ENCODE results near the gene HRAS. TPM values are rescaled to one million over a fixed set of nuclear protein-coding genes. Genes with fewer than 3 reads are reported as not detected.

HRAS gene
- polyA plus RNA-seq, 3 donors = 10.1 to 32.9 (median 10.3) TPM

- H3K9ac ChIP-seq (ENCODE audit: insufficient read depth, low read length, poor library complexity, severe bottlenecking) = peak within 1 kb of the TSS; percentile 43
- H3K27ac ChIP-seq (ENCODE audit: low read depth in 1 of 2, low read length in 2 of 2) = no peak within 1 kb of the TSS
- H3K27me3 ChIP-seq (ENCODE audit: control insufficient read depth in 2 of 2, insufficient read depth in 2 of 2, low read length in 2 of 2) = peaks cover 0 to 27% of the 10 kb centered on the region in 2 donors
- peaks cover 8 to 11% of the 10 kb centered on the region in 2 donors for H3K36me3 Mint-ChIP-seq
- H4K20me1 ChIP-seq (ENCODE audit: insufficient read depth, low read length) = peaks cover 26% of the 10 kb centered on the region
- H3K4me1 Mint-ChIP-seq = peaks cover 11% of the 10 kb centered on the region
- H3K4me3 Mint-ChIP-seq = peak within 1 kb of the TSS; percentile 77 to 90
- H3K27me3 Mint-ChIP-seq (ENCODE audit: low read depth in 3 of 3) = peaks cover 15 to 39% (median 20%) of the 10 kb centered on the region in 3 donors
- peak within 1 kb of the TSS; percentile 79 for H2AFZ ChIP-seq (ENCODE audit: insufficient read depth, low read depth, low read length, poor library complexity, severe bottlenecking)
- peak within 1 kb of the TSS; percentile 87 for H3K4me2 ChIP-seq (replicated peaks; ENCODE audit: extremely low read depth, low read length, poor library complexity, severe bottlenecking)
- peak; percentile 77 to 86 (median 79) for DNase-seq
- H3K9me3 ChIP-seq (replicated peaks in 1 of 2; ENCODE audit: control insufficient read depth in 1 of 2, insufficient read depth in 1 of 2, low read length in 2 of 2) = no peaks in the 10 kb centered on the region
- H3K9me3 Mint-ChIP-seq = peaks cover 0 to 4% (median 0%) of the 10 kb centered on the region in 7 donors
- H3K36me3 ChIP-seq (replicated peaks in 1 of 2; ENCODE audit: control insufficient read depth in 1 of 2, insufficient read depth in 2 of 2, low read length in 2 of 2) = peaks cover 11 to 16% of the 10 kb centered on the region in 2 donors
- intact Hi-C loops (cut with micrococcal nuclease) = no loop called here
- H3K4me3 ChIP-seq (replicated peaks in 1 of 3; ENCODE audit: low read depth in 2 of 3, low read length in 3 of 3) = peak within 1 kb of the TSS; percentile 10 to 76 (median 38)
- WGBS (ENCODE audit: insufficient coverage) = under 1% methylated on average over 92 of the region's 93 CpGs
- H3K4me1 ChIP-seq (ENCODE audit: control insufficient read depth in 1 of 2, insufficient read depth in 2 of 2, low read length in 2 of 2) = peaks cover 33 to 37% of the 10 kb centered on the region in 2 donors
- H3K27ac Mint-ChIP-seq = peak within 1 kb of the TSS in 4 of 7 donors; percentile 43 to 86 (median 60)
- TF ChIP-seq, protein P1, sequence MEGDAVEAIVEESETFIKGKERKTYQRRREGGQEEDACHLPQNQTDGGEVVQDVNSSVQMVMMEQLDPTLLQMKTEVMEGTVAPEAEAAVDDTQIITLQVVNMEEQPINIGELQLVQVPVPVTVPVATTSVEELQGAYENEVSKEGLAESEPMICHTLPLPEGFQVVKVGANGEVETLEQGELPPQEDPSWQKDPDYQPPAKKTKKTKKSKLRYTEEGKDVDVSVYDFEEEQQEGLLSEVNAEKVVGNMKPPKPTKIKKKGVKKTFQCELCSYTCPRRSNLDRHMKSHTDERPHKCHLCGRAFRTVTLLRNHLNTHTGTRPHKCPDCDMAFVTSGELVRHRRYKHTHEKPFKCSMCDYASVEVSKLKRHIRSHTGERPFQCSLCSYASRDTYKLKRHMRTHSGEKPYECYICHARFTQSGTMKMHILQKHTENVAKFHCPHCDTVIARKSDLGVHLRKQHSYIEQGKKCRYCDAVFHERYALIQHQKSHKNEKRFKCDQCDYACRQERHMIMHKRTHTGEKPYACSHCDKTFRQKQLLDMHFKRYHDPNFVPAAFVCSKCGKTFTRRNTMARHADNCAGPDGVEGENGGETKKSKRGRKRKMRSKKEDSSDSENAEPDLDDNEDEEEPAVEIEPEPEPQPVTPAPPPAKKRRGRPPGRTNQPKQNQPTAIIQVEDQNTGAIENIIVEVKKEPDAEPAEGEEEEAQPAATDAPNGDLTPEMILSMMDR (IDR thresholded peaks at IDR 0.05) = no peak
- peaks cover 12% of the 10 kb centered on the region for H3K79me2 ChIP-seq (ENCODE audit: insufficient read depth, low read length)
These were observed 1.7 kb upstream of the HRAS start, which contains the start of gene LRRC56 for GRCh38 chr11:536841-537621. Gene LRRC56 (plus strand): TSS chr11:537527. CDS start chr11:540685, 3,158 bp downstream.

- Histone ChIP-seq H4K20me1 (ENCODE audit: insufficient read depth, low read length) (peaks cover 26% of the 10 kb centered on the region), H3K9me3 (replicated peaks in 1 of 2; ENCODE audit: control insufficient read depth in 1 of 2, insufficient read depth in 1 of 2, low read length in 2 of 2) (no peaks in the 10 kb centered on the region), H2AFZ (ENCODE audit: insufficient read depth, low read depth, low read length, poor library complexity, severe bottlenecking) (no peak overlapping the region), H3K4me1 (ENCODE audit: control insufficient read depth in 1 of 2, insufficient read depth in 2 of 2, low read length in 2 of 2) (peaks cover 33 to 37% of the 10 kb centered on the region in 2 donors), H3K79me2 (ENCODE audit: insufficient read depth, low read length) (peaks cover 12% of the 10 kb centered on the region), H3K4me3 (replicated peaks in 1 of 3; ENCODE audit: low read depth in 2 of 3, low read length in 3 of 3) (peak overlapping the region in 2 of 3 experiments; percentile 62 to 84), H3K27ac (ENCODE audit: low read depth in 1 of 2, low read length in 2 of 2) (no peak overlapping the region), H3K4me2 (replicated peaks; ENCODE audit: extremely low read depth, low read length, poor library complexity, severe bottlenecking) (peak overlapping the region; percentile 93), H3K36me3 (replicated peaks in 1 of 2; ENCODE audit: control insufficient read depth in 1 of 2, insufficient read depth in 2 of 2, low read length in 2 of 2) (peaks cover 20 to 23% of the 10 kb centered on the region in 2 donors), H3K27me3 (ENCODE audit: control insufficient read depth in 2 of 2, insufficient read depth in 2 of 2, low read length in 2 of 2) (peaks cover 0 to 27% of the 10 kb centered on the region in 2 donors), H3K9ac (ENCODE audit: insufficient read depth, low read length, poor library complexity, severe bottlenecking) (peak overlapping the region; percentile 54)
- no peak for DNase-seq
- intact Hi-C loops (cut with micrococcal nuclease) = no loop called here
- Mint-ChIP-seq H3K27ac (no peak overlapping the region), H3K4me1 (peaks cover 11% of the 10 kb centered on the region), H3K9me3 (peaks cover 0 to 4% (median 0%) of the 10 kb centered on the region in 7 donors), H3K36me3 (peaks cover 15% of the 10 kb centered on the region in 2 donors), H3K27me3 (ENCODE audit: low read depth in 3 of 3) (peaks cover 15 to 38% (median 20%) of the 10 kb centered on the region in 3 donors), H3K4me3 (no peak overlapping the region)
- whole genome bisulfite sequencing (ENCODE audit: insufficient coverage) = under 1% methylated on average over 36 of the region's 56 CpGs
- TF ChIP-seq, protein P1 (IDR thresholded peaks at IDR 0.05) = no peak
These were observed 212 bp downstream of the HRAS start for GRCh38 chr11:535210-535518.

All from CD14-positive monocyte (primary cell).